ENCODE data around the gene SCRN2.
A peak's percentile ranks its signal among the peaks of the same experiment; 100 is the strongest.

SCRN2 gene

DNA sequence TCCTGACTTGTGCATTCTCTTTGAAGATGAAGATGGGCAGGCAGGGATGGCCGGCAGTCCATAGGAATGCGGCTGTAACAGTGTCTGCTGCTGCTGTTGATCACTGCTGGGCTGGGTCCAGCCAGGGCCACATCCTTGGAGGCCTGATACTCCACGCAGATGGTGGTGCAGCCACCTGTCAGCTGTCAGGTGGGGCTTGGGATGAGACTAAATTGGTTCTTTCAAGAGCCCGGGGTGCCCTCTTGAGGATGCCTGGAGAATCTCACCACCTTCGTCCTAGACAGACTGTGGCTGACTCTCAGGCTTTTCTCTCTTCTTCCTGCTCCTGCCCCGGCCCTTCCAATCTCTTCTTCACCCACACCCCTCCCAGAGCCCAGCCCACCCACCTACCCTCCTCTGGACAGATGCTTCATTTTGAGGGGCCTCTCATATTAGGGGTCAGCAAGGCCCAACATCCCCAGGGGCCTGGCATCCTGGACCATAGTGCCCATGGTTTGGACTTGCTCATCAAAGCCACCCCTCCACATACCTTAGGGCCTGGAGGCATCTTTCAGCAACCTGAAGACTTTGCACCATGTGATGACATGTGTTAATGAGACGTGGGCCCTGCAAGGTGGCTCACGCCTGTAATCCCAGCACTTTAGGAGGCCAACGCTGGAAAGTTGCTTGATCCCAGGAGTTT is 38.6 kb downstream of the SCRN2 start:
- DNase-seq: peak; percentile 52 to 60

DNA sequence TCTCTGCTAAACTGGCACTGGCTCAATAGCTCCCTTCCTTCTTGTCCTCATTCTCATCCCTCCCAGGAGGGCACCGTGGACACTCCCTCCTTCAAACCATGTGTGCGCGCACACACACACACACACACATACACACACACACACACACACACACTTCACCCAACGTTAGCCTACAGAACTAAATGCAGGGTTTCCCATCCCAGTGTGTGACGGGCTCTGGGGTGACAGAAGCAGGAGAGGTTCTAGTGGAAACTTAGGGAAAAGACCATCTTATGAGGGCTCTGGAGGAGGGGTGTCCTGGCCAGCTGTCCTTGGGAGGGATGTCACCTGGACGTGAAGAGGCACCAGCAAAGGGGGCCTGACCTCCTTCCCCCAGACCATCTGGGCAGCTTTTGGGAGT is 39.2 kb downstream of the SCRN2 start:
- DNase-seq: no peak

DNA sequence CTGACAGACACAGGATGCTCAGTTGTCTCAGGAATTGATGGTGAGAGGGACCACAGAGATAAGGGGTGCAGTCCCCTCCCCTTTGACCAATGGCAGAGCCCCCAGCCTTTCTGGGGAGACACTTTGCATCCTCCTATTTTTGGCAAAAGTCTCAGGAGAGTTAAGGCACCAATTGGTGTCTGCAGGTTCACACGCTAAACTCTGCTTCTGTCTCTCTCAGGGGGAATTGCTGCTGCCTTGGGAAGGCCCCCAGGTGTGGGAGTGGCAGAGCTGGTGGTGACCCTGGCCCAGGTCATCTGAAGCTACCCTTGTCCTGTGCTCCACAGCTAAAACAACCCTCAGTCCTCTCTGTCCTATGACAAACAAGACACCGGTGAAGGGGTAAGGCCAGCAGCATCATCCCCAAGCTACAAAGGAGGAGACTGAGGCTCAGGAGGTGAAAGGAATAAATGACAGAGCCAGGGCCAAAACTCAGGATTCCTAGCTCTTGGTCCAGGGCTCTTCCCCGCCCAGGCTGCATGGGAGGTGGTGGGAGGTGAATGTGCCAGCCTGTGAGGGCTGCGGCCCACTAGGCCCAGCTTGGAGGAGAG is 39.8 kb downstream of the SCRN2 start:
- no peak for DNase-seq

DNA sequence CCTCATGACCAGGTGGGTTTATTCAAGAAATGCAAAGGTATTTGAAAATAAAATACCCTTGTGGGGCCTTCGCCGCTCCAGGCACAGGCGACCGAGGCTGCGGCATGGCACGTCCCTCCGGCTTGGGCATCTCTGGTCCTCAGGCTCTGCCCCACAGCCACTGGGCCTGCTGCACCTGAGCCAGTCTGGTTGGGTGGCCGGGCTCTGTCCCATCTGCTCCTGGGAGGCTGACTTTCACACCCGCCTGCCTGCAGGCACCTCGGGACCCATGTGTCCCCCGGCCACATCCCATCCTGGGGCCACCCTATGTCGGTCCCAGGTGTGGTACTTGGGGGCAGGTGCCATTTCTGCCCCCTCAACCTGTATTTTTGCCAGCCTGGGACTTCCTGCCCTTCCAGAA is 40.4 kb downstream of the SCRN2 start:
- DNase-seq: no peak

DNA sequence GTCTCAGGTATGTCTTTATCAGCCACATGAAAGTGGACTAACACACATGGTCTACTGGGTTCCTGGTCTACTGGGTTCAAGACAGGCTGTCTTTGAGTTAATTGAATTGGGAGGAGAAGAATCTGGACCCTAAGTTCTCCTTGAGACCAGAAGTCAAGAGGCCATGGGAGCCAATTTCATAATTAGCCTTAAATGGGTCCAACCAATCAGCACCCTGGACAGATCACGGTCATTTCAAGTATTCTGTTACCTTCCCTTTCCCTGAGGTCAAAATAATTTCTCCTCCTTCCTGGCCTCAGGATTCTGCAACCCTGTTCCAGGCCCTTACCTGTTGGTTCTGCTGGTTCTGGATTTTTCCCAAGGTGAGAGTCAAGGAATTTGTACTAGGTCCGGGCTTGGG is 43.3 kb downstream of the SCRN2 start:
- no peak for DNase-seq

DNA sequence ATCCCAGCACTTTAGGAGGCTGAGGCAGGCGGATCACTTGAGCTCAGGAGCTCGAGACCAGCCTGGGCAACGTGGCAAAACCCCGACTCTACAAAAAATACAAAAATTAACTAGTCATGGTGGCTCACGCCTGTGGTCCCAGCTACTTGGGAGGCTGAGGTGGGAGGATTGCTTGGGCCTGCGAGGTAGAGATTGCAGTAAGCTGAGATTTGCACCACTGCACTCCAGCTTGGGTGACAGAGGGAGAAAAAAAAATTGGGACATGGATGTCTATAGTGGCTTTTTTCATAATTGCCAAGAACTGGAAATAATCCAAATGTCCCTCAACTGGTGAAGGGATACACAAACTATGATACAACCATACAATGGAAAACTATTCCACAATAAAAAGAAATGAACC is 48.1 kb downstream of the SCRN2 start:
- no peak for DNase-seq

DNA sequence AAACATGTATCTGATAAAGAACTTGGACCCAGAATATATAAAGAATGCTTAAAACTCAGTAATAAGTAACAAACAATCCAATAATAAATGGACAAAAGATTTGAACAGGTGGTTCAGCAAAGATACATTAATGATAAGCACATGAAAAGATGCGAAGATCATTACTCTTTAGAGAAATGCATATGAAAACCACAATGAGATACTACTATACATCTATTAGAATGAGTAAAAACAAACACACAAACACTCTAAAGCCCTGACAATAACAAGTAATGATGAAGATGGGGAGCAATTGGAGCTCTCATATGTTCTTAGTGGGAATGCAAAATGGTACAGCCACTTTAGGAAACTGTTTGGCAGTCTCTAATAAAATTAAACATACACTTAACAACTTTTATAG is 48.6 kb downstream of the SCRN2 start:
- no peak for DNase-seq

DNA sequence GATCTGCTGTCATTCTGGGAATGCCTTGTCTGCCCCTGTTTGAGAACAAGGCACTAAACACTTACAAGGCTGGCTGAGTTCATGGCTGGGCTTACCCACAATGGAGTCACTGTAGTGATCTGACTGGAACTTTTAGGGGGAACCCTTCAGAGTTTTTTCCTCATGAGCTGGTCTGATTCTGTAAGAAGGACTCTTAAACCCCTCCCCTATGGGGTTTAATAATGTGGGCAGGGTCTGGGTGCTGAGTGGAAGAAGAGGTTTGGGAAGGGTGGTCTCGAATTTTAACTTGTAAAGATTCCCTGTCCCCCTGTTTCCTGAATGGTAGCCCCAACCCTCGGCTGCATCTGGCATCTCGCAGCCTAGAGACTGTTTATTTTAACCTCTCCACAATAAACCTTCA is 50.0 kb downstream of the SCRN2 start:
- no peak for DNase-seq

DNA sequence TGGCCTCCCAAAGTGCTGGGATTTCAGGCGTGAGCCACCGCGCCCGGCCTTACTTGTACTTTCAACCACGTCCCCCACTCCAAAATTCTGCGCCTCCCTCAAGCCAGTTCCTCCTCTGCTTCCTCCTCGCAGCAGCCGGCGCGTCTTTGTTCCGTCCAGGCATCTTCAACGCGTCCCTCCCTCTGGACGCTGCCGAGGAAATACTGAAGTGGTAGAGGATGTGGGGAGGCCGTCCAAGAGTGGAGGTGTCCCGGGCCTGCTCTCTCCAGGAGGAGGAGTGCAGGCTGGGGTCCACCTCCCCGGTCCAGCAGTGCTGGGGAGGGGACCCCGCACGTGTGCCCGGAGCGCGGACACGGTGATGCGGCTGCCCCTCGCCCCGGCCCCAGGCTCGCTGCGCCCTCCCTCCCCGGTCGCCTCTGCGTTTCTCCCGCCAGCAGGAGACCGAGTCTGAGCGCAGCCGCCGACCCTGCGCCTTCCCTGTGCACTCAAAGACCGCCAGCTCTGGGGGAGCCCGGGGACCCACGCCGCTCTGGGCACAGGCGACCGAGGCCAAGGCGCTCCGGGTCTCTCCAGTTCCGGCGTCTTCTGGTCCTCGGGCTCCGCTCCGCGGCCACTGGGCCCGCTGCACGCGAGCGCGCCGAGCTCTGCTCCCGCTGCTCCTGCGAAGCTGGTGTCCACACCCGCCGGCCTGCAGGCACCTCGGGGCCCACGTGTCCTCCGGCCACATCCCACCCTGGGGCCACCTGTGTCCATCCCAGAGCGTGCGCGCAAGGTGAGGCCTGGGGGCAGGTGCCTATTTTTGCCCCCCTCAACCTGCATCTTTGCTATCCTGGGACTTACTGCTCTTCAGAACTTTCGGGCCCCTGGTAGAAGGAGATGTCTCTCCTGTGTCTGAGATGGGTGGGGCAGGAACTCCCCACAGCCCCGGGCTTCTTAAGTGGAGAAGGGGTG is 51.2 kb downstream of the SCRN2 start:
- peak; percentile 41 to 56 for DNase-seq

Measured in stimulated activated CD4-positive, alpha-beta T cell treated with anti-CD3 and anti-CD28 coated beads, Interleukin-4, amount 100 ng/mL, for 4 hours (primary cell).